ENCODE results near the gene MTR.

DNA sequence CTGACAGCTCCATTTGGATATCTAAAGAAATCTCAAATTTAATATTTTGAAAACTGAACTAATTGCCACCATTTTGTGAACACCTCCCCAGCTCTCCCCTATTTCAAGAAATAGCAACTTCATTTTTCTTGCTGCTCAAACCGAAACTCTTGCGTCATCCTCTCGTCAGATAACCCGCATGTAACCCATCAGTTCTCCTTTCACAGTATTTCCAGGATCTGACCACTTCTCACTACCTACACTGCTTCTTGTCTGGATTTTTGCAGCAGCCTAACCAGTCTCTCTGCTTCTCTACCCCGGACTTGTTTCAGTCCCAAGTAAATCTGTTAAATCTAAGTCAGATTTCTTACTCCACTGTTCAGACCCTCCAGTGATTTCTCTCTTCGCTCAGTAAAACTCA is 75.6 kb downstream of the MTR start:
- TF ChIP-seq POLR2A (IDR thresholded peaks at IDR 0.05) = no peak
- TF ChIP-seq, protein P1, sequence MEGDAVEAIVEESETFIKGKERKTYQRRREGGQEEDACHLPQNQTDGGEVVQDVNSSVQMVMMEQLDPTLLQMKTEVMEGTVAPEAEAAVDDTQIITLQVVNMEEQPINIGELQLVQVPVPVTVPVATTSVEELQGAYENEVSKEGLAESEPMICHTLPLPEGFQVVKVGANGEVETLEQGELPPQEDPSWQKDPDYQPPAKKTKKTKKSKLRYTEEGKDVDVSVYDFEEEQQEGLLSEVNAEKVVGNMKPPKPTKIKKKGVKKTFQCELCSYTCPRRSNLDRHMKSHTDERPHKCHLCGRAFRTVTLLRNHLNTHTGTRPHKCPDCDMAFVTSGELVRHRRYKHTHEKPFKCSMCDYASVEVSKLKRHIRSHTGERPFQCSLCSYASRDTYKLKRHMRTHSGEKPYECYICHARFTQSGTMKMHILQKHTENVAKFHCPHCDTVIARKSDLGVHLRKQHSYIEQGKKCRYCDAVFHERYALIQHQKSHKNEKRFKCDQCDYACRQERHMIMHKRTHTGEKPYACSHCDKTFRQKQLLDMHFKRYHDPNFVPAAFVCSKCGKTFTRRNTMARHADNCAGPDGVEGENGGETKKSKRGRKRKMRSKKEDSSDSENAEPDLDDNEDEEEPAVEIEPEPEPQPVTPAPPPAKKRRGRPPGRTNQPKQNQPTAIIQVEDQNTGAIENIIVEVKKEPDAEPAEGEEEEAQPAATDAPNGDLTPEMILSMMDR (IDR thresholded peaks at IDR 0.05) = no peak

Measured in vagina (tissue), 2 donors.